Astrocyte of the cerebellum (primary cell): ENCODE results near the gene PRKCQ.

ENCODE experiments used
- DNase-seq: peaks from one replicate; pipeline ENCODE4 v3.0.0-alpha.2; 2011; ENCODE audit warnings: low read depth
- H3K4me3 ChIP-seq: 2 replicates; pipeline ENCODE4 v1.5.1; 2011; ENCODE audit warnings: mild to moderate bottlenecking, low read depth, low read length, moderate library complexity
- in situ Hi-C: cut with HindIII; loops from 2 replicates; pipeline ENCODE4 v1.10.0; 2017; ENCODE audit warnings: low sequenced_read_pairs
- TF ChIP-seq, protein P1 (sequence below): IDR thresholded peaks from 2 replicates; pipeline ENCODE4 v1.5.1; 2012; ENCODE audit warnings: low read length, low read depth, moderate library complexity, mild to moderate bottlenecking; ENCODE audit errors: missing control alignments

PRKCQ gene

DNA sequence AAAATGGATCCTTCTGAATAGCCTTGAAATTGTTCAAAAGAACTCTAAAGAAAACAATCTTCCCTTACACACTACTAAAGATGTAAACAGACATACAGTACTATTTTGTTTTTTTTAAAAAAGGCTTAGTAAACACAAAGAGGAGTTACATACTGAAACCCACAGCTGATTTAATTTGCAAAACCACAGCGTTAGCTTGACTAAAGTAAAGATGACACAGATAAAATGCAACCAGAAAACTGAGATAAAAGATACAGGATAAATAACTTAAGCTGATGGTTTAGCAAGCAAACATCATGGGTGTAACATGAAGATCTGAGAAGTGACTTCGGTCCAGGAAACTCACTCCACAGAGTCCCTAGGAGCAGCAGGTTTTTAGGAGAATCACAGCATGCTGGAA is 21.8 kb downstream of the PRKCQ start:
- TF ChIP-seq, protein P1, sequence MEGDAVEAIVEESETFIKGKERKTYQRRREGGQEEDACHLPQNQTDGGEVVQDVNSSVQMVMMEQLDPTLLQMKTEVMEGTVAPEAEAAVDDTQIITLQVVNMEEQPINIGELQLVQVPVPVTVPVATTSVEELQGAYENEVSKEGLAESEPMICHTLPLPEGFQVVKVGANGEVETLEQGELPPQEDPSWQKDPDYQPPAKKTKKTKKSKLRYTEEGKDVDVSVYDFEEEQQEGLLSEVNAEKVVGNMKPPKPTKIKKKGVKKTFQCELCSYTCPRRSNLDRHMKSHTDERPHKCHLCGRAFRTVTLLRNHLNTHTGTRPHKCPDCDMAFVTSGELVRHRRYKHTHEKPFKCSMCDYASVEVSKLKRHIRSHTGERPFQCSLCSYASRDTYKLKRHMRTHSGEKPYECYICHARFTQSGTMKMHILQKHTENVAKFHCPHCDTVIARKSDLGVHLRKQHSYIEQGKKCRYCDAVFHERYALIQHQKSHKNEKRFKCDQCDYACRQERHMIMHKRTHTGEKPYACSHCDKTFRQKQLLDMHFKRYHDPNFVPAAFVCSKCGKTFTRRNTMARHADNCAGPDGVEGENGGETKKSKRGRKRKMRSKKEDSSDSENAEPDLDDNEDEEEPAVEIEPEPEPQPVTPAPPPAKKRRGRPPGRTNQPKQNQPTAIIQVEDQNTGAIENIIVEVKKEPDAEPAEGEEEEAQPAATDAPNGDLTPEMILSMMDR, result no peak
- DNase-seq, result no peak
- no peak overlapping the region for H3K4me3 ChIP-seq
- in situ Hi-C loops, result no loop called here

DNA sequence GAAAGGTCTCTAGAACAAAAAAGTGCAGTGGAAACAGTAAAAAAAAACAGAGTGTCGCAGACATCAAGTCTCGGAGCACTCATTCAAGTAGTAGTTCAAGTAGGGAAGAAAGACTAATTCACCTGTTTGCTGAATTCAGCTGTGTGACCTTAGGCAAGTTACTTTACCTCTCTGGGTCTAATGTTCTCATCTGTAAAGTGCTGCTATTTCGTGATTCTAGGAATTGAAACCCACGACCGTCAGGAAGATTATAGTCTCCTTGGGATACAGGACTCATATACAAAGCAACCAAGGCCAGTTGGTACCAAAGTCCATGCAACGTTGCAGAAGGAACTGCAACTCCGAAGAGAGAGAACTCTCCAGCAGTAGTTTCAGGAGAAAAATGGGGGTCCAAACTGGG is 26.1 kb downstream of the PRKCQ start:
- no peak overlapping the region for H3K4me3 ChIP-seq
- DNase-seq, result no peak
- TF ChIP-seq, protein P1, result no peak
- in situ Hi-C loops, result no loop called here

DNA sequence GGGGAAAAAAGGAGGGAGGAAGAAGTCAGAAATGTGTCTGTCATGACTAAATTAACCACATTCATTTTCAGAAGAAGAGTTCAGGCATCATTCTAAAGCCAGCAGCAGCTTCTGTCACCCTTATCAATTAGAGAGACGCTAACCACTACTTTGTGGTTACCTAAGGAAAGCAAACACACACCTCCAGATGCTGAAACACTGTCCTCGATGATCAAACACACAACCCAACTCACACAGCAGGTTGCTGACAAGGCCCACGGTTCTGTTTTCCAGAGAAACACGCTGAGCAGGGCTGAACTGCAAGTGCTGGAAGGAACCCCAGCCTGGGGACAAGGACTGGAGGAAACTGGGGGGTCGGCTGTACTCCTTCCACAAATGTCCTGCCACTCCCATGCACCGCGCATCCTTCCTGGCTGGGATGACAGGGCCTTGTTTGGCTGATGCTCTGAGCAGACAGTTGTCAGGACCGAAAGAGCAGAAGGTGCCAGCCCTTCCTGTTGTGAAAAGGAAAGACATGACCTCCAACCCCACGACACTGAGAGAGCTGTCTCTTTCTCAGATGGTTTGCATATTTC is 36.6 kb downstream of the PRKCQ start:
- H3K4me3 ChIP-seq, result no peak overlapping the region
- TF ChIP-seq, protein P1, result no peak
- DNase-seq, result no peak
- in situ Hi-C loops, result no loop called here

DNA sequence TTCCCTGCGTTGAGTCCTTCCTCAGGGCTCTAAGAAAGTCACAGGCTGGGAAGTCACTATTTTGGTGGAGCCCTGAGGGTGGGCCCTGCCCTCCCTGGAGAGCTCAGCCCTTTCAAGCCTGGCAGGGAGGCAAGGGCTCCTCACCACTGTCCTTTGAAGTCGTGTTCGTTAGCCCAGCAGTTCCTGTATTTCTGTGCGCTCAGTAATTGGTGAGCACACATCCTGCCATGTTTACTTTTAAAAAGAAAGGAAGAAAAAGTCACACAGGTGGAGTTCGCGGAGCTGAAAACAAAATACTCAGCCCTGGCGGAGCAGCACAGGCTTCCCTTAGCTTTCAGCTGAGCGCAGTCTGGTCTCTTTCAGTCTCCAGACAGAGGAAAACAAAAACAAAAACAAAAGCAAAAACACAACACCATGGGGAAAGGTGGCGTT is 37.1 kb downstream of the PRKCQ start:
- TF ChIP-seq, protein P1, result no peak
- no peak for DNase-seq
- H3K4me3 ChIP-seq, result no peak overlapping the region
- in situ Hi-C loops, result no loop called here

DNA sequence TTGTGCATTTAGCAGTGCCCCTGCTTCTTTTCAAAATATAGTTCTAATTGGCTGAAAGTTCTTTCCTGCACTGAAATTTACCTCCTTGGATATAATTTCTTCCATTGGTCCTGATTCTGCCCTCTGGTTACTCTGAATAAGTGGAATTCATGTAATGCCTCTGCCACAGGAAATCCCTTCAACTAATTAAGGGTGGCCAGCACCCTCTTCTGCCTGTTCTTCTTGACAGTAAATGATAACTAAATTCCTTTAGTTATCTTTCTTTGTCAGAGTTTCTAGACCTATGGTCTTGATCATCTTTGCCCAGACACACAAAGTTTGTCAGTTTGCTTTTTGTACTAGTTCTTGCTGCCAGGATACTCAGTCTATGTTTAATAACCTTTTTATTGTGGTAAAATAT is 40.2 kb downstream of the PRKCQ start:
- TF ChIP-seq, protein P1, result no peak
- in situ Hi-C loops, result no loop called here
- no peak overlapping the region for H3K4me3 ChIP-seq
- DNase-seq, result no peak

DNA sequence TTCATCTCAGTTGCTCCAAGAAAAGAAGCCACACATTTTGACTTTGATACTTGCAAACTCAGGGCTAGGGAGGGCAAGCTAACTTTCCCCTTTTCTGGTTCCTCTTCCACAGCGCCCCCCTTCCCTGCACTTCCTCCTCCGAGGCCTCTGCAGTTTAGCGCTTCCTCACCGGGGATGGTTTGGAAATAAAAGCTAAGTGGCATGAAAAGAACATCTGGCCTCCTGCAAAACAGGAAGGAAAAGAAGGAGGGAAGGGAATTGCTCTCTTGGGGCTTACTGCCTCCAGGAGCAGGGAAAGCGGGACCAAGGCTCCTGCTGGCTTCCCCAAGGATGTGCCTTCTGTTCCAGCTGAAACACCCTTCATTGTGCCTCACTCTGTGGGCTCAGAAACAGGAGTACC is 42.3 kb downstream of the PRKCQ start:
- no peak overlapping the region for H3K4me3 ChIP-seq
- in situ Hi-C loops, result no loop called here
- TF ChIP-seq, protein P1, result no peak
- no peak for DNase-seq

DNA sequence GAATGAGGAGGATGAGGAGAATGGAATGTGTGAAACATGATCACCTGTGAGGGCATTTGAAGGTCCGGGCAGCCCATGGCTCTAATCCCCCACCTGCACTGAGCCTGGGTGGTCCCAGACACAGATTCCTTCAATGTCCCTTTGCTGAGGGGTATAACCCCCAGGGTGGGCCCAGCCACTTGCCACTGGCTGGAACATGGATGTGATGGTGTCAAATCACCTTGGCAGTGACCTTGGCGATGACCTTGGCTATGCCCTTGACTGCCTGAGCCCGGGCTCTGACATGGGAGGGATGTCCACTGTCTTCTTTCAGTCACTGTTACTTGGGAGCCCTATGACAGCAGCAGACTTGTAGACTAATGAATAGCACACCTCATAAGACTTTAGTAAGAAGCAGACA is 44.0 kb downstream of the PRKCQ start:
- no peak for DNase-seq
- TF ChIP-seq, protein P1, result no peak

More for the DNA sequence above, 44.0 kb downstream of the PRKCQ start:
- H3K4me3 ChIP-seq, result no peak overlapping the region
- in situ Hi-C loops, result no loop called here
